K562 (cell line): ENCODE measurements around the gene HGD. TPM values are rescaled to one million over a fixed set of nuclear protein-coding genes. Genes with fewer than 3 reads are reported as not detected.
"Not testable (repeated sequence)": the region's sequence is repeated elsewhere in the genome, so short reads cannot be mapped to it uniquely, and the experiment has no call there.

Experiments
- ATAC-seq: fragments of 200-7000 bp; cut with Tn5 transposase; 3 replicates; pipeline ENCODE4 v1.9.1; 2020; ENCODE audit warnings: moderate library complexity
- BruUV-seq: library from RNA; stranded (reverse); fragments of 400-500 nt; replicated peaks from 2 replicates; lab custom pipeline; 2021; lab: Mats Ljungman, UMichigan
- CTCF ChIA-PET: fragments of 300-600 bp; formaldehyde crosslinking; extraction: SDS; loops from one replicate; lab custom pipeline; 2021; ENCODE audit warnings: low intra/inter-chr PET ratio; lab: Yijun Ruan, JAX
- POLR2A ChIA-PET: fragments of 300-600, 350-650 bp; sonication (Branson Sonifier 250); formaldehyde crosslinking; extraction: SDS; loops from one replicate; lab custom pipeline; 2021; ENCODE audit warnings: antibody characterized with exemption, inconsistent platforms; lab: Yijun Ruan, JAX
- DNase-seq, 4 experiments: peaks; one replicate each; pipeline versions ENCODE4 v3.0.0 to v3.0.0-alpha.2; 2011 to 2018; ENCODE audit warnings: low spot score in 3 of 4, mixed read lengths in 3 of 4; ENCODE audit errors: extremely low read depth in 1 of 4
- FAIRE-seq: peaks from 2 replicates; lab custom pipeline; 2011; peaks lifted over from hg19 to GRCh38; lab: Jason Lieb, UNC
- H2AFZ ChIP-seq: 2 replicates; pipeline ENCODE4 v1.6.0; 2011; ENCODE audit warnings: low read depth, low read length, control low read depth, inconsistent platforms
- H3K27ac ChIP-seq: fragments of 200-600 bp; 3 replicates; pipeline ENCODE4 v1.8.0; 2011; ENCODE audit warnings: low read depth, mild to moderate bottlenecking, control low read depth, inconsistent platforms, low read length, moderate library complexity, mixed read lengths; ENCODE audit errors: extremely low read depth
- H3K27me3 ChIP-seq, 2 experiments: fragments of 300-600 bp in 1 of 2; 2 replicates in 1 of 2; 3 replicates in 1 of 2; pipeline versions ENCODE4 v1.6.0 to v1.8.0; 2011; ENCODE audit warnings: inconsistent platforms in 2 of 2, low read length in 2 of 2, mild to moderate bottlenecking in 1 of 2, mixed read lengths in 1 of 2, moderate library complexity in 1 of 2; ENCODE audit not compliant: control insufficient read depth in 2 of 2, insufficient read depth in 2 of 2
- H3K36me3 ChIP-seq: fragments of 300-600 bp; 3 replicates; pipeline ENCODE4 v1.8.0; 2011; ENCODE audit warnings: mild to moderate bottlenecking, low read length, inconsistent platforms; ENCODE audit not compliant: control insufficient read depth, insufficient read depth
- H3K4me1 ChIP-seq, 2 experiments: fragments of 200-600 bp in 1 of 2; replicated peaks in 1 of 2; 2 replicates in 1 of 2; 3 replicates in 1 of 2; pipeline versions ENCODE4 v1.5.1 to v1.8.0; 2011; ENCODE audit warnings: inconsistent platforms in 2 of 2, low read length in 2 of 2, mild to moderate bottlenecking in 1 of 2, mixed read lengths in 1 of 2, moderate library complexity in 1 of 2; ENCODE audit not compliant: control insufficient read depth in 2 of 2, insufficient read depth in 2 of 2
- H3K4me2 ChIP-seq: 2 replicates; pipeline ENCODE4 v1.6.1; 2011; ENCODE audit warnings: low read length, control low read depth, inconsistent platforms, mixed read lengths; ENCODE audit not compliant: insufficient read depth
- H3K4me3 ChIP-seq: fragments of 200-600 bp; sonication (generic), shearing (Covaris generic); 2 replicates; pipeline ENCODE4 v1.5.1; 2016; ENCODE audit warnings: control low read depth, inconsistent platforms
- H3K79me2 ChIP-seq: fragments of 200-600 bp; 3 replicates; pipeline ENCODE4 v1.8.0; 2011; ENCODE audit warnings: low read length, inconsistent platforms; ENCODE audit not compliant: control insufficient read depth, insufficient read depth
- H3K9ac ChIP-seq, 2 experiments: 2 replicates each; pipeline versions ENCODE4 v1.6.0 to v1.6.1; 2011; ENCODE audit warnings: low read depth in 2 of 2, low read length in 2 of 2, control low read depth in 1 of 2, inconsistent platforms in 1 of 2, mild to moderate bottlenecking in 1 of 2, mixed read lengths in 1 of 2; ENCODE audit not compliant: insufficient read depth in 1 of 2
- H3K9me1 ChIP-seq: one replicate; pipeline ENCODE4 v1.6.0; 2011; ENCODE audit warnings: inconsistent platforms, mild to moderate bottlenecking, low read length, moderate library complexity; ENCODE audit not compliant: control insufficient read depth, insufficient read depth
- H3K9me3 ChIP-seq: replicated peaks from 2 replicates; pipeline ENCODE4 v1.5.1; 2011; ENCODE audit warnings: low read depth, low read length, inconsistent platforms; ENCODE audit not compliant: control insufficient read depth, insufficient read depth
- H4K20me1 ChIP-seq: replicated peaks from 2 replicates; pipeline ENCODE4 v1.6.1; 2011; ENCODE audit warnings: low read length, inconsistent platforms, mixed read lengths; ENCODE audit not compliant: control insufficient read depth, insufficient read depth
- ARID3A ChIP-seq: IDR thresholded peaks from 2 replicates; pipeline ENCODE4 v1.6.1; 2012; ENCODE audit warnings: low read depth, low read length, improper control_type of control experiment, borderline replicate concordance
- BACH1 ChIP-seq: fragments of 200-800 bp; sonication (Bioruptor generic); IDR thresholded peaks from 2 replicates; pipeline ENCODE4 v1.6.1; 2016; ENCODE audit warnings: missing genetic modification characterization, missing compliant biosample characterization
- C11orf30 ChIP-seq: fragments of 450-650 bp; IDR thresholded peaks from 2 replicates; pipeline ENCODE4 v1.6.1; 2016; ENCODE audit warnings: low read depth, mild to moderate bottlenecking
- HMG20B ChIP-seq: fragments of 250-450 bp; sonication (Bioruptor Pico); IDR thresholded peaks from 2 replicates; pipeline ENCODE4 v1.5.0; 2021; ENCODE audit warnings: mild to moderate bottlenecking
- MAFF ChIP-seq: IDR thresholded peaks from 2 replicates; pipeline ENCODE4 v1.6.1; 2012; ENCODE audit warnings: low read length, improper control_type of control experiment
- MAFG ChIP-seq: fragments of 450-650 bp; conservative IDR thresholded peaks from 2 replicates; pipeline ENCODE4 v1.6.1; 2016; ENCODE audit warnings: missing genetic modification characterization, missing compliant biosample characterization
- MAFK ChIP-seq: IDR thresholded peaks from 2 replicates; pipeline ENCODE4 v1.6.1; 2011; ENCODE audit warnings: low read length, improper control_type of control experiment
- NFE2 ChIP-seq: IDR thresholded peaks from 2 replicates; pipeline ENCODE4 v1.6.1; 2014; ENCODE audit warnings: antibody characterized with exemption, low read depth
- NFE2L1 ChIP-seq: fragments of 450-650 bp; IDR thresholded peaks from 2 replicates; pipeline ENCODE4 v1.6.1; 2016; ENCODE audit warnings: missing genetic modification characterization, low read depth, mild to moderate bottlenecking, missing compliant biosample characterization, moderate library complexity, borderline replicate concordance
- SAFB ChIP-seq: fragments of 200-400 bp; formaldehyde crosslinking; IDR thresholded peaks from 2 replicates; pipeline ENCODE4 v1.6.1; 2017; ENCODE audit warnings: low read depth, low read length, borderline replicate concordance
- ZNF316 ChIP-seq: fragments of 450-650 bp; IDR thresholded peaks from 2 replicates; pipeline ENCODE4 v1.6.1; 2016
- ZNF518B ChIP-seq: fragments of 250-450 bp; sonication (Bioruptor Pico); IDR thresholded peaks from 2 replicates; pipeline ENCODE4 v1.5.0; 2021; ENCODE audit warnings: mild to moderate bottlenecking, moderate library complexity
- WGBS: fragments of 100-300 bp; shearing (Covaris generic); methylation state at CpG from one replicate; pipeline ENCODE4 v1.1.6; 2016; ENCODE audit warnings: low coverage, mixed read lengths; ENCODE audit not compliant: insufficient coverage; ENCODE audit errors: missing lambda C conversion rate; 5-methylcytosine and 5-hydroxymethylcytosine counted together
- in situ Hi-C: fragments of 300-500 bp; cut with MboI; formaldehyde crosslinking; loops from 4 replicates; pipeline ENCODE4 v1.15.0; 2018; ENCODE audit warnings: inconsistent platforms, mixed read lengths
- intact Hi-C: fragments of 100-400 bp; cut with micrococcal nuclease; formaldehyde crosslinking; loops from 2 replicates; pipeline ENCODE4 v1.14.2; 2022
- polyA plus RNA-seq, 8 experiments: library from polyadenylated mRNA; depleted of rRNA in 4 of 8; stranded (reverse) in 5 of 8; unstranded in 3 of 8; fragments of >200 nt; fragmentation: Nextera tagmentation in 2 of 8; fragmentation: Illumina TruSeq in 1 of 8; extraction: Ambion mirVana in 2 of 8; extraction: Trizol in 1 of 8; gene quantifications; 2 replicates each; pipeline versions ENCODE4 v1.2.1 to v1.2.3, GENCODE V29; 2011 to 2014; ENCODE audit warnings: inconsistent platforms in 1 of 8, missing spikeins in 1 of 8
- total RNA-seq, 7 experiments: library from RNA; depleted of rRNA in 6 of 7; stranded (reverse); fragments of >200 nt in 6 of 7; fragmentation: Illumina TruSeq in 2 of 7; extraction: Trizol in 2 of 7; gene quantifications; 2 replicates each; pipeline versions ENCODE4 v1.2.1 to v1.2.3, GENCODE V29; 2011 to 2021; ENCODE audit warnings: low replicate concordance in 1 of 7

Gene HGD
- total and polyA plus RNA-seq, 9 of the 15 experiments (the other 6 are each of a cell fraction or from before 2014, with no cell fraction given), result 0.08 to 0.25 (median 0.17) TPM; not detected in 4

DNA sequence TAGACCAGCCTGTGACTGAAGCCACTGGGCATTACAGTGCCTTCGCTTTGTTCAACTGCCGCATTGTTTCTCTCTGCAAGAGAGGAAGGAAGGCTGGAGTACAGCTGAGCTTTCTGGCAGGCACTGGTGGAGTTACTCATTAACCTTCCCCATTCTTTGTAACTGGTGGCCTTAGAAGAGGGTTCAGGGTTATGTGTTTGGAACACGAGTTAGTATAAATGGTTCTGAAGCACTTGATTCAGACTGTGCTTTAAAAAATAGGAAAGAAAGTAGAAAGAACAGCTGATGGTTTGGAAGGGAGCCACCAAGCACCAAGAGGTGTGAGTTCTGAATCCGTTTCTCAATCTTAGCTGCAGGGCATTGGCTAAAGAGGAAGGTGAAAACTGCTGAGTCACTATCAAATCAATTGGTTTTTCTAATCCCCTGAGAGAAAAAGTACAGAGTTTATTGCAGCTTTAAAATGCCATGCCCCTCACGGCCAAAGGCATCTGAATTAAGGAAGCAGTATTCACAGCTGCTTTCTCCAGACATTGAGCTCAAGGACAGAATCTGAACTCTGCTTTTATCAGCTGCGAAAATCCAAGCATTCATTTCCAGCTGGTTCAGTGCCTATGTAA lies 3.6 kb downstream of the HGD start:
- peak overlapping the region; percentile 62 for H2AFZ ChIP-seq
- no peak overlapping the region for H3K27ac ChIP-seq
- H3K79me2 ChIP-seq, result no peaks in the 10 kb centered on the region
- in situ Hi-C loops (no loop called here), intact Hi-C loops (no loop called here)
- POLR2A ChIA-PET, result interaction anchor here (0.9 kb wide), 1 partner anchor 13 kb away, joined by 3 read pairs; no protein-coding TSS in a partner anchor
- DNase-seq, result peak in 1 of 4 experiments; percentile 7
- ATAC-seq, result no peak
- no TSS peak for BruUV-seq
- H3K4me2 ChIP-seq, result no peak overlapping the region
- H4K20me1 ChIP-seq, result no peaks in the 10 kb centered on the region
- no peaks in the 10 kb centered on the region; a peak in 1 of 5 replicates for H3K4me1 ChIP-seq
- FAIRE-seq, result no peak
- CTCF ChIA-PET, result no interaction called here
- no peaks in the 10 kb centered on the region for H3K36me3 ChIP-seq
- H3K9me3 ChIP-seq, result no peaks in the 10 kb centered on the region
- 0 out of 2 replicates have a peak, but pooled peaks have one; percentile 20 for TF ChIP-seq ARID3A
- TF ChIP-seq BACH1, result peak; percentile 85
- TF ChIP-seq SAFB, result no peak
- peak; percentile 94 for TF ChIP-seq MAFG (tag)
- no peak for TF ChIP-seq HMG20B (CRISPR knock-in tag)
- peak; percentile 90 for TF ChIP-seq ZNF316
- TF ChIP-seq MAFK, result peak; percentile 84; the same call in 1 of the 2 replicates
- TF ChIP-seq C11orf30, result peak; percentile 91
- TF ChIP-seq NFE2, result peak; percentile 92
- peak; percentile 87 for TF ChIP-seq NFE2L1
- no peak for TF ChIP-seq ZNF518B
- TF ChIP-seq MAFF, result peak; percentile 93
- TF ChIP-seq, all 486 proteins: peak for 9
- whole genome bisulfite sequencing, result 26% methylated on average over 6 of the region's 6 CpGs
- Histone ChIP-seq H3K9ac (no peak overlapping the region), H3K27me3 (no peaks in the 10 kb centered on the region; a peak in 1 of 5 replicates), H3K9me1 (no peaks in the 10 kb centered on the region), H3K4me3 (no peak overlapping the region)

- H3K4me2 ChIP-seq, DNase-seq, POLR2A ChIA-PET, FAIRE-seq, H4K20me1 ChIP-seq, BruUV-seq, H3K9ac ChIP-seq, H3K27ac ChIP-seq, H3K9me3 ChIP-seq, H3K27me3 ChIP-seq, H3K4me3 ChIP-seq, CTCF ChIA-PET, H3K36me3 ChIP-seq, H3K79me2 ChIP-seq, H3K9me1 ChIP-seq, in situ Hi-C loops, intact Hi-C loops, H2AFZ ChIP-seq, ATAC-seq, H3K4me1 ChIP-seq: not testable (repeated sequence)
- WGBS, result 60% methylated on average over 5 of the region's 7 CpGs
Measured at GRCh38 chr3:120677193-120677592, 4.8 kb downstream of the HGD start.
